K562 (cell line): ENCODE data around the gene CPLANE2. TPM values are rescaled to one million over a fixed set of nuclear protein-coding genes. Genes with fewer than 3 reads are reported as not detected.

Experiments
- ADNP ChIP-seq: fragments of 200-800 bp; sonication (Bioruptor generic); IDR thresholded peaks from 2 replicates; pipeline ENCODE4 v1.6.1; 2016; ENCODE audit warnings: missing genetic modification characterization, missing compliant biosample characterization
- ARID2 ChIP-seq: fragments of 450-650 bp; IDR thresholded peaks from 2 replicates; pipeline ENCODE4 v1.6.1; 2017; ENCODE audit warnings: antibody characterized with exemption, mild to moderate bottlenecking
- ATF3 ChIP-seq, 2 experiments: fragments of 450-650 bp in 1 of 2; sonication (generic) in 1 of 2; formaldehyde crosslinking in 1 of 2; IDR thresholded peaks in 1 of 2; conservative IDR thresholded peaks in 1 of 2; 2 replicates each; pipeline versions ENCODE4 v1.6.1 to v1.8.1; 2016 to 2023; ENCODE audit warnings: mild to moderate bottlenecking in 2 of 2, moderate library complexity in 2 of 2, inconsistent platforms in 1 of 2, missing genetic modification reagents in 1 of 2
- ATF4 ChIP-seq: fragments of 450-650 bp; formaldehyde crosslinking; IDR thresholded peaks from 2 replicates; pipeline ENCODE4 v1.4.0; 2022; ENCODE audit warnings: mild to moderate bottlenecking, moderate library complexity
- BACH1 ChIP-seq: fragments of 200-800 bp; sonication (Bioruptor generic); IDR thresholded peaks from 2 replicates; pipeline ENCODE4 v1.6.1; 2016; ENCODE audit warnings: missing genetic modification characterization, missing compliant biosample characterization
- CC2D1A ChIP-seq: fragments of 450-650 bp; IDR thresholded peaks from 2 replicates; pipeline ENCODE4 v1.6.1; 2017; ENCODE audit warnings: mild to moderate bottlenecking
- FIP1L1 ChIP-seq: fragments of 200-400 bp; formaldehyde crosslinking; IDR thresholded peaks from 2 replicates; pipeline ENCODE4 v1.6.1; 2018; ENCODE audit warnings: mild to moderate bottlenecking, low read depth, low read length; ENCODE audit not compliant: poor library complexity, severe bottlenecking
- HMG20A ChIP-seq: fragments of 450-650 bp; formaldehyde crosslinking; conservative IDR thresholded peaks from 2 replicates; pipeline ENCODE4 v1.4.0; 2020; ENCODE audit warnings: mild to moderate bottlenecking, mixed read lengths
- MAZ ChIP-seq, 2 experiments: fragments of 450-650 bp in 1 of 2; sonication (generic) in 1 of 2; formaldehyde crosslinking; IDR thresholded peaks in 1 of 2; conservative IDR thresholded peaks in 1 of 2; 2 replicates each; pipeline versions ENCODE4 v1.4.0 to v1.5.0; 2020; ENCODE audit warnings: mild to moderate bottlenecking in 1 of 2, missing genetic modification reagents in 1 of 2
- NR4A1 ChIP-seq, 2 experiments: fragments of 250-450 bp in 1 of 2; fragments of 450-650 bp in 1 of 2; sonication (Bioruptor Pico) in 1 of 2; IDR thresholded peaks; 2 replicates each; pipeline versions ENCODE4 v1.4.0 to v1.6.1; 2016 to 2020; ENCODE audit warnings: mild to moderate bottlenecking in 2 of 2, missing compliant biosample characterization in 1 of 2, missing genetic modification characterization in 1 of 2, moderate library complexity in 1 of 2
- SMAD1 ChIP-seq: fragments of 150-350 bp; IDR thresholded peaks from 2 replicates; pipeline ENCODE4 v1.6.1; 2014; ENCODE audit warnings: low read length, low read depth; ENCODE audit not compliant: partially characterized antibody
- SMAD2 ChIP-seq: fragments of 150-350 bp; IDR thresholded peaks from 2 replicates; pipeline ENCODE4 v1.6.1; 2014; ENCODE audit warnings: low read depth, mild to moderate bottlenecking, low read length
- SPI1 ChIP-seq: IDR thresholded peaks from 2 replicates; pipeline ENCODE4 v1.6.1; 2011; ENCODE audit warnings: low read depth, low read length, control low read depth, borderline replicate concordance
- TGIF2 ChIP-seq: sonication (generic); formaldehyde crosslinking; IDR thresholded peaks from 2 replicates; pipeline ENCODE4 v1.8.1; 2022; ENCODE audit warnings: mild to moderate bottlenecking, missing genetic modification reagents, moderate library complexity
- ZBTB7A ChIP-seq: IDR thresholded peaks from 2 replicates; pipeline ENCODE4 v1.6.1; 2011; ENCODE audit warnings: low read depth, mild to moderate bottlenecking, low read length, moderate library complexity, borderline replicate concordance; ENCODE audit not compliant: control insufficient read depth
- ZNF324 ChIP-seq: fragments of 250-450 bp; sonication (Bioruptor Pico); IDR thresholded peaks from 2 replicates; pipeline ENCODE4 v1.4.0; 2020; ENCODE audit warnings: mild to moderate bottlenecking
- ZNF639 ChIP-seq, 2 experiments: fragments of 200-800 bp in 1 of 2; sonication (Bioruptor generic) in 1 of 2; sonication (generic) in 1 of 2; formaldehyde crosslinking in 1 of 2; IDR thresholded peaks in 1 of 2; conservative IDR thresholded peaks in 1 of 2; 2 replicates each; pipeline versions ENCODE4 v1.5.0 to v1.6.1; 2016 to 2020; ENCODE audit warnings: missing compliant biosample characterization in 1 of 2, missing genetic modification characterization in 1 of 2, missing genetic modification reagents in 1 of 2
- ZNF668 ChIP-seq: fragments of 250-450 bp; sonication (Bioruptor Pico); IDR thresholded peaks from 2 replicates; pipeline ENCODE4 v1.8.0; 2022; ENCODE audit warnings: mild to moderate bottlenecking, inconsistent platforms
- ZNF696 ChIP-seq: fragments of 250-450 bp; sonication (Bioruptor Pico); conservative IDR thresholded peaks from 2 replicates; pipeline ENCODE4 v1.4.0; 2020; ENCODE audit warnings: mild to moderate bottlenecking, moderate library complexity
- ZNF764 ChIP-seq: fragments of 250-450 bp; sonication (Bioruptor Pico); IDR thresholded peaks from 2 replicates; pipeline ENCODE4 v1.4.0; 2020; ENCODE audit warnings: low read depth, mild to moderate bottlenecking, moderate library complexity
- polyA plus RNA-seq, 8 experiments: library from polyadenylated mRNA; depleted of rRNA in 4 of 8; stranded (reverse) in 5 of 8; unstranded in 3 of 8; fragments of >200 nt; fragmentation: Nextera tagmentation in 2 of 8; fragmentation: Illumina TruSeq in 1 of 8; extraction: Ambion mirVana in 2 of 8; extraction: Trizol in 1 of 8; gene quantifications; 2 replicates each; pipeline versions ENCODE4 v1.2.1 to v1.2.3, GENCODE V29; 2011 to 2014; ENCODE audit warnings: inconsistent platforms in 1 of 8, missing spikeins in 1 of 8
- total RNA-seq, 7 experiments: library from RNA; depleted of rRNA in 6 of 7; stranded (reverse); fragments of >200 nt in 6 of 7; fragmentation: Illumina TruSeq in 2 of 7; extraction: Trizol in 2 of 7; gene quantifications; 2 replicates each; pipeline versions ENCODE4 v1.2.1 to v1.2.3, GENCODE V29; 2011 to 2021; ENCODE audit warnings: low replicate concordance in 1 of 7

Gene CPLANE2
- total and polyA plus RNA-seq, 9 of the 15 experiments (the other 6 are each of a cell fraction or from before 2014, with no cell fraction given), result 0.17 to 20.9 (median 8.1) TPM

GRCh38 chr1:16207318-16208269 is 29.4 kb downstream of the CPLANE2 start (continued):
- TF ChIP-seq SMAD1 (peak; percentile 11), ZBTB7A (peak; percentile 11; the same call in 1 of the 2 replicates), HMG20A (CRISPR knock-in tag) (no peak), SPI1 (no peak), ZNF639 (CRISPR knock-in tag; conservative IDR thresholded peaks at IDR 0.05 in 1 of 2, IDR thresholded peaks at IDR 0.05 in 1 of 2) (0 out of 4 replicates have a peak, but pooled peaks of 1 of the 2 experiments have one; percentile 3), TGIF2 (CRISPR knock-in tag) (peak; percentile 17; the same call in 1 of the 2 replicates), FIP1L1 (peak; percentile 48), SMAD2 (no peak), ZNF696 (CRISPR knock-in tag) (no peak), ATF4 (CRISPR knock-in tag) (no peak), ZNF668 (no peak), ZNF324 (no peak), ZNF764 (CRISPR knock-in tag) (0 out of 2 replicates have a peak, but pooled peaks have one; percentile 61), CC2D1A (0 out of 2 replicates have a peak, but pooled peaks have one; percentile 38), BACH1 (no peak), NR4A1 (CRISPR knock-in tag; IDR thresholded peaks at IDR 0.05) (no peak), NR4A1 (tag; IDR thresholded peaks at IDR 0.05) (0 out of 2 replicates have a peak, but pooled peaks have one; percentile 46), ARID2 (0 out of 2 replicates have a peak, but pooled peaks have one; percentile 23), ADNP (tag) (peak; percentile 24; the same call in 1 of the 2 replicates), ATF3 (IDR thresholded peaks at IDR 0.05) (0 out of 2 replicates have a peak, but pooled peaks have one; percentile 36), ATF3 (CRISPR knock-in tag; conservative IDR thresholded peaks at IDR 0.05) (no peak), MAZ (CRISPR knock-in tag; conservative IDR thresholded peaks at IDR 0.05 in 1 of 2, IDR thresholded peaks at IDR 0.05 in 1 of 2) (0 out of 4 replicates have a peak, but pooled peaks of 1 of the 2 experiments have one; percentile 3)
